GM19240 (cell line): ENCODE measurements around the gene HNRNPC.
A peak's percentile ranks its signal among the peaks of the same experiment; 100 is the strongest.
"Not testable (repeated sequence)": the region's sequence is repeated elsewhere in the genome, so short reads cannot be mapped to it uniquely, and the experiment has no call there.

Source experiments
- DNase-seq: peaks from one replicate; pipeline ENCODE4 v3.0.0; 2011; ENCODE audit warnings: low spot score; ENCODE audit not compliant: insufficient read length

The HNRNPC gene

DNA sequence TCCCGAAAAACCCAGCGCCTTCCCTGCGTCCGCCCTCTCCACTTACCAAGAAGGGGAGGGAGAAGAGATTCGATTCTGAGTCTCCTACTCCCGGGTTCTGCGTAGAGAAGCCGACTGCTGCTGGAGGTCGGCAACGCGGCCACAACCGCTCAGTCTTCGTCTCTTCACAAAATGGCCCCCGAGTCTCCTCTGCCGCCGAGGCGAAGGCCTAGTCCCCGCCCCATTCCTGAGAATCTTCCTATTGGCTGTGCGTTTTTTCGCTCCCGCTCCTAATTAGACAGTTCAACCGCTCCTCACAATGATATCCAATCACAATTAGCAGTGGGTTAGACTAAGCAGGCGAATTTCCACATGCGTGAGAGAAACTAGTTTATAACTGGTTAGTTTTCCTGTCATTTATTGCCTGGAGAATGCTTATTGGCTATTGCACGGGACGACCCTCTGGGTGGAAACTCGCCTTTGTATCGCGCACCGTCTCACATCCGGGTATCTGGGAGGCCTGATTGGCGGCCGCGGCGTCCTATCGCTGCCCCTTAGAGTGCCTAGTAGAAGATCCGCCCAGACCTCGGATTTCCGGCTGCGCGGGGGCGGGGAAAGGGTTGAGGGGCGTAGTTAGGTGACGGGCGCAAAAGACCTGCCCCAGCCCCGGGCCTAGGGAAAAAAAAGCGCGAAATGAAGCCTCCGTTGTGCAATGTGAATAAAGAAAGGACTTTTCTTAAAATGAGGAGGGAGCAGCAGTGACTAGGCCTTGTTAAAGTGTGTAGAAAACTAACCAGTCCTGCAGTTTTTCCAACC, at the start of gene HNRNPC:
Gene HNRNPC (minus strand): TSS at position 191 of the 795 bp plus-strand sequence. CDS start 35,249 bp downstream, outside the sequence.
- DNase-seq = peak; percentile 74

DNA sequence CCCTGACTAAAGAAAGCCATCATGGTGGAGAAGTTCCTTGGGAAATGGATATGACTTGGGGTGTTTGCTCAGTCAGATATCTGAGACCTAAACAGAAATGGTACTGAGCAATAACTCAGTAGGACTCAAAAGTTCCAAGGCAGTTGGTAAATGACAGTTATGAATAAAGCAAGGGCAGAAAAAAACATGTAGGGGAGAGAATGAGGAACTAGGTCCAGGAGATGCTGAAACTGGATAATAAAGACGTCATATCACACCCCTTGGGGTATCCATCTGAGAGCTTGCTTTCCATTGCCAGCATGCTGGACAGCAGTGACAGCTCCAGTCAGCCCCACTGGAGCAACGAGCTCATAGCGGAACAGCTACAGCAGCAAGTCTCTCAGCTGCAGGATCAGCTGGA, 48.2 kb upstream of the HNRNPC start:
- DNase-seq = no peak

GRCh38 chr14:21313512-21313911, 44.3 kb upstream of the HNRNPC start:
- no peak for DNase-seq

- no peak for DNase-seq
These were observed 42.4 kb upstream of the HNRNPC start for GRCh38 chr14:21311614-21312013.

DNA sequence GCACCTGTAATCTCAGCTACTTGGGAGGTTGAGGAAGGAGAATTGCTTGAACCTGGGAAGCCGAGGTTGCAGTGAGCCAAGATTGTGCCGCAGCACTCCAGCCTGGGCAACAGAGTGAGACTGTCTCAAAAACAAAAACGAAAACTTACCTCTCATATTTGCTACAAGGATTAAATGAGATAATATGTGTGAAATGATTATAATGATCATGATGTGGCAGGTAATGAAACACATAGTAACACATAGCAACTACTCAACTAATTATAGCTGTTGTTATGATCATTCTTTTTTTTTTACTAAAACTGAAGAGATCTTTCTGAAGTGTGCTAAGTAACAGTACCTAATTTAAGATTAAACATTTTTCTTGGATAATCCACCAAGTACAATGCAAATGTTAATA, 40.7 kb upstream of the HNRNPC start:
- DNase-seq = no peak

DNA sequence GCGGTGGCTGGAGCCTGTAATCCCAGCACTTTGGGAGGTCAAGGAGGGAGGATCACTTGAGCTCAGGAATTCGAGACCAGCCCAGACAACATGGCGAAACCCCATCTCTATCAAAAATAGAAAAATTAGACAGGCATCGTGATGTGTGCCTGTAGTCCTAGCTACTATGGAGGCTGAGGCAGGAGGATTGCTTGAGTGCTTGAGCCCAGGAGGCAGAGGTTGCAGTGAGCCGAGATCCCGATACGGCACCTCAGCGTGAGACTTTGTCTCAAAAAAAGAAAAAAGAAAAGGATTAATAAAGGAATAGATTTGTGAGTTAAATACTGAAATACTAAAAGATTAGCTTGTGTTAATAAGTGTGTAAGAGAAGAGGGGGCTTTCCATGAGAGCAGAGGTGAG, 40.0 kb upstream of the HNRNPC start:
- no peak for DNase-seq

GRCh38 chr14:21308479-21309237, 39.4 kb upstream of the HNRNPC start:
- DNase-seq = peak; percentile 51

DNA sequence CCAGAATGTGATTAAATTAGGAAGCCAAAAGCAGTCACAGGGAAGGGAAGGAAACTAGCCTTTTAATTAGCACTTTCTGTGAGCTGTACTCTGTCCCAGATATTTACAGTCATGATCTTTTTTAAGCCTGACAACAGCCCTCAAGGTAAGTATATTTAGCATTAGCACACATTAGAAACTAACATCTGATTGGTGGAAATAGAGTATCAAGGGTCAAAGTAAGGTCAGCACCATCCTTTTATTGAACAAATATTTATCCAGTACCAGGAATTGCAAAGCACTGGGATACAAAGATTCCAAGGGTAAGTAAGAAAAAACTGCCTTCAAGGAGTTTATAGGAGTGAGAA, 38.9 kb upstream of the HNRNPC start:
- DNase-seq = no peak

DNA sequence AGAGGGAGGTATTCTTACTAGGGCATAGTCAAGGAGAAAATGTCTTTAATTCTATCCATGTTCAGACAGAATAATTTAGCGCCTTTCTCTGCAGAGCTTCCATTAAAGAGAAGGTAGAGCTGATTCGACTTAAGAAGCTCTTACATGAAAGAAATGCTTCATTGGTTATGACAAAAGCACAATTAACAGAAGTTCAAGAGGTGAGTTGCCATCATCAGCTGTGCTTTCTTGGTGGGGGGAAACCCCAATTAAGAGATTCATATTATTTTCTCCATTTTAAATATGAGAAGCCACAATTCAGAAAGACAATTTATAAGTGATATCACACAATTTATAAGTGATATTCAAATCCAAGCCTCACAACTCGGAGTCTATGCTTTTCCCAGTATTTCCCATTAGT, 38.4 kb upstream of the HNRNPC start:
- DNase-seq = no peak

DNA sequence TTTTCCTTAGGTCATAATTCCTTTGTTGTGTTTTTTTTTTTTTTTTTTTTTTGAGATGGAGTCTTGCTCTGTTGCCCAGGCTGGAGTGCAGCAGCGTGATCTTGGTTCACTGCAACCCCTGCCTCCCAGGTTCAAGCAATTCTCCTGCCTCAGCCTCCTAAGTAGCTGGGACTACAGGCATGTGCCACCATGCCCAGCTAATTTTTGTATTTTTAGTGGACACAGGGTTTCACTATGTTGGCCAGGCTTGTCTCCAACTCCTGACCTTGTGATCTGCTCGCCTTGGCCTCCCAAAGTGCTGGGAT, 33.5 kb upstream of the HNRNPC start:
- not testable (repeated sequence) for DNase-seq

- no peak for DNase-seq
These were observed 33.0 kb upstream of the HNRNPC start for GRCh38 chr14:21302013-21302835.

DNA sequence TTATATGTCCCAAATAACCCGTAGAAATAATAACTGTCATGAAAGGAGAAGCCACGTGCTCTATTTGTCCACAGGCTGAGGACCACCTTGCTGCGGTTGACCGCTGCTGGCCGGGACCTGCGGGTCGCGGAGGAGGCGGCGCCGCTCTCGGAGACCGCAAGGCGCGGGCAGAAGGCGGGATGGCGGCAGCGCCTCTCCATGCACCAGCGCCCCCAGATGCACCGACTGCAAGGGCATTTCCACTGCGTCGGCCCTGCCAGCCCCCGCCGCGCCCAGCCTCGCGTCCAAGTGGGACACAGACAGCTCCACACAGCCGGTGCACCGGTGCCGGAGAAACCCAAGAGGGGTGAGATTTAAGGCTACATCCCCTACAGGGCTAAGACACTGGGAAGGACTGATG, 31.6 kb upstream of the HNRNPC start:
- DNase-seq = no peak

- no peak for DNase-seq
These were observed 30.4 kb upstream of the HNRNPC start for GRCh38 chr14:21299562-21300130.

DNA sequence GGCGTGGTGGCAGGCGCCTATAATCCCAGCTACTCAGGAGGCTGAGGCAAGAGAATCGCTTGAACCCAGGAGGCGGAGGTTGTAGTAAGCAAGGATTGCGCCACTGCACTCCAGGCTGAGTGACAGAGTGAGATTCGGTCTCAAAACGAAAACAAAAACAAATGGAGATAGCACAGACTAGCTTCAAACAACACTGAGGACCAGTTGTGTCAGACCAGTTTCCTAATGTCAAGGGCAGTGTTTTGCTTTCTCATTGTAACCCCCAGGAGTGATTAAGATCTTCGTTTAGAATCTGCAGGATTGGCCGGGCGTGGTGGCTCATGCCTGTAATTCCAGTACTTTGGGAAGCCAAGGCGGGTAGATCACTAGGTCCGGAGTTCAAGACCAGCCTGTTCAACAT, 29.1 kb upstream of the HNRNPC start:
- no peak for DNase-seq

DNA sequence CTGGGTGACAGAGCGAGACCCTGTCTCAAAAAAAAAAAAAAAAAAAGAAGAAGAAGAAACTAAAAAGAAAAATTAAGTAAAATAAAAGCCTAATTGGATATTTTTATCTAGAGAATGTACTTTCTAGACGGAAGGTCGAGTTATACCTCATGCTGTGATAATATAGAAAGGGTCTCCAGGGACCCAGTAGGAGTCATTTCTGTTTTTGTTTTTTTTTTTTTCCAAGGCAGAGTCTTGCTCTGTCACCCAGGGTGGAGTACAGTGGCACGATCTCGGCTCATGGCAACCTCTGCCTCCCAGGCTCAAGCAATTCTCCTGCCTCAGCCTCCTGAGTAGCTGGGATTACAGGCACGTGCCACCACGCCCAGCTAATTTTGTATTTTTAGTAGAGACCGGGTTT, 24.8 kb upstream of the HNRNPC start:
- not testable (repeated sequence) for DNase-seq

DNA sequence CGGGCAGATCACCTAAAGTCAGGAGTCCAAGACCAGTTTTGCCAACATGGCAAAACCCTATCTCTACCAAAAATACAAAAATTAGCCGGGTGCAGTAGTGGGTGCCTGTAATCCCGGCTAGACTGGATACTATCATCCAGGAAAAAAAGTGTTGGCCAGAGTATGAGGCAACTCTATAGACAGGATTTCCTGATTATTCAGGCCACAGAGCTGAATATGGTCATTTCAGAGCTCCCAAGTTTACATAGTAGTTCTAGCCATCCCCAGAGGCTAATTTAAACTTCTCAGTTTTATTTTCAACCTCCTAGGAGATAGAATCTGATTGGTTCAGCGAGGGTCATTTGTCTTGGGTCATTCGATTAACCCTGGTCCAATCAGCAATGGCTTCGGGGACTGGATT, 17.9 kb upstream of the HNRNPC start:
- no peak for DNase-seq

DNA sequence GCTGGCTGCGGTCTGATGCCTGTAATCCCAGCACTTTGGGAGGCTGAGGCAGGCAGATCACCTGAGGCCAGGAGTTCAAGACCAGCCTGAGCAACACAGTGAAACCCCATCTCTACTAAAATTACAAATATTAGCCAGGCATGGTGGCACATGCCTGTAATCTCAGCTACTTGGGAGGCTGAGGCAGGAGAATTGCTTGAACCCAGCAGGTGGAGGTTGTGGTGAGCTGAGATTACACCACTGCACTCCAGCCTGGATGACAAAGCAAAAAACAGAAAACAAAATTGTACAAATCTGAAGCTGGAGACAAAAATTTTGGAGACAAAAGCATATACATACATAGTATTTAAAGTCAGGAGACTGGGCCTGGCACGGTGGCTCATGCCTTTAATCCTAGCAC, 17.3 kb upstream of the HNRNPC start:
- not testable (repeated sequence) for DNase-seq

DNA sequence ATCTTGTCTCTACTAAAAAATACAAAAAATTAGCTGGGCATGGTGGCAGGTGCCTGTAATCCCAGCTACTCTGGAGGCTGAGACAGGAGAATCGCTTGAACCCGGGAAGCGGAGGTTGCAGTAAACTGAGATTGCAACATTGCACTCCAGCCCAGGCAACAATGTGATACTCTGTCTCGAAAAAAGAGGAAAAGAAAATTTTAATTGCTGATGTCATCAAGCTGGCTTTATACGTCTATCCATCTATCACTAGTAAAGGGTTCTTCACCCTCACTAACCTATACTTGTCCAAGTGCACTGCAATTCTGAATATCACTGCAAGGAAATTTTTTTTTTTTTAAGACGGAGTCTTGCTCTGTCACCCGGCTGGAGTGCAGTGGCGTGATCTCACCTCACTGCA, 12.7 kb upstream of the HNRNPC start:
- not testable (repeated sequence) for DNase-seq

- no peak for DNase-seq
These were observed 10.5 kb upstream of the HNRNPC start, which contains the start of gene RPGRIP1 for GRCh38 chr14:21279783-21280182. Gene RPGRIP1, plus strand, starts transcription at chr14:21280083. Its CDS starts 7,894 bp downstream, at chr14:21287977.

GRCh38 chr14:21278632-21279031, 9.4 kb upstream of the HNRNPC start:
- no peak for DNase-seq

GRCh38 chr14:21275261-21275858, 6.1 kb upstream of the HNRNPC start:
- no peak for DNase-seq
